A549 (cell line): ENCODE results near the gene ACP3. TPM values are rescaled to one million over a fixed set of nuclear protein-coding genes. Genes with fewer than 3 reads are reported as not detected.

Experiments
- ATAC-seq, 2 experiments: fragments of 200-7000 bp in 1 of 2; fragments of >200 bp in 1 of 2; cut with Nextera tagmentation in 1 of 2; cut with Tn5 transposase in 1 of 2; 3 replicates each; pipeline versions ENCODE4 v1.8.0 to v1.9.1; 2018 to 2020; ENCODE audit warnings: mild to moderate bottlenecking in 1 of 2, moderate library complexity in 1 of 2
- CTCF ChIA-PET: fragments of 300-600 bp; sonication (Branson Sonifier 250); formaldehyde crosslinking; extraction: SDS; loops from one replicate; lab custom pipeline; 2021; ENCODE audit warnings: antibody characterized with exemption, inconsistent platforms; lab: Yijun Ruan, JAX
- POLR2A ChIA-PET: fragments of 350-600 bp; formaldehyde crosslinking; extraction: SDS; loops from one replicate; lab custom pipeline; 2021; ENCODE audit warnings: antibody characterized with exemption, inconsistent platforms; lab: Yijun Ruan, JAX
- DNase-seq, 2 experiments: peaks; one replicate each; pipeline versions ENCODE4 v3.0.0 to v3.0.0-alpha.2; 2011 to 2016; ENCODE audit warnings: low read depth in 1 of 2, low spot score in 1 of 2
- FAIRE-seq: peaks from 2 replicates; lab custom pipeline; 2011; peaks lifted over from hg19 to GRCh38; lab: Jason Lieb, UNC
- H3K27ac ChIP-seq, 2 experiments: fragments of >200 bp; sonication (Bioruptor Twin); formaldehyde crosslinking; 3 replicates each; pipeline ENCODE4 v1.5.1; 2016 to 2017
- H3K4me1 ChIP-seq: fragments of >200 bp; sonication (Bioruptor Twin); formaldehyde crosslinking; 3 replicates; pipeline ENCODE4 v1.6.1; 2016
- H3K4me2 ChIP-seq: fragments of >200 bp; sonication (Bioruptor Twin); formaldehyde crosslinking; 3 replicates; pipeline ENCODE4 v1.6.1; 2016
- H3K4me3 ChIP-seq: fragments of >200 bp; sonication (Bioruptor Twin); formaldehyde crosslinking; 3 replicates; pipeline ENCODE4 v1.5.1; 2016
- H3K9me3 ChIP-seq: fragments of >200 bp; sonication (Bioruptor Twin); formaldehyde crosslinking; 3 replicates; pipeline ENCODE4 v1.6.1; 2016
- CBX8 ChIP-seq: fragments of 200-600 bp; sonication (generic); IDR thresholded peaks from 2 replicates; pipeline ENCODE4 v1.6.1; 2016
- CEBPB ChIP-seq, 2 experiments: fragments of >200 bp in 1 of 2; sonication (Bioruptor Twin) in 1 of 2; formaldehyde crosslinking in 1 of 2; IDR thresholded peaks; 2 replicates each; pipeline ENCODE4 v1.6.1; 2012 to 2016
- EHF ChIP-seq: fragments of 250-450 bp; sonication (Bioruptor Pico); IDR thresholded peaks from 2 replicates; pipeline ENCODE4 v1.5.0; 2020; ENCODE audit warnings: mild to moderate bottlenecking
- HDAC2 ChIP-seq: fragments of 200-600 bp; sonication (generic); IDR thresholded peaks from 2 replicates; pipeline ENCODE4 v1.6.1; 2016
- HOXB13 ChIP-seq: fragments of 250-450 bp; sonication (Bioruptor Pico); IDR thresholded peaks from 2 replicates; pipeline ENCODE4 v1.5.0; 2020; ENCODE audit warnings: low read depth, mild to moderate bottlenecking, moderate library complexity
- JUNB ChIP-seq: fragments of >200 bp; sonication (Bioruptor Twin); formaldehyde crosslinking; IDR thresholded peaks from 2 replicates; pipeline ENCODE4 v1.6.1; 2016
- MAZ ChIP-seq: fragments of 150-350 bp; IDR thresholded peaks from 2 replicates; pipeline ENCODE4 v1.6.1; 2014; ENCODE audit warnings: antibody characterized with exemption, low read depth, low read length, borderline replicate concordance
- NR3C1 ChIP-seq: fragments of >200 bp; sonication (Bioruptor Twin); formaldehyde crosslinking; IDR thresholded peaks from 3 replicates; pipeline ENCODE4 v1.6.1; 2017
- PHF8 ChIP-seq: fragments of 200-600 bp; sonication (generic); IDR thresholded peaks from 2 replicates; pipeline ENCODE4 v1.6.1; 2016; ENCODE audit warnings: low read depth, mild to moderate bottlenecking, antibody characterized with exemption, moderate library complexity, borderline replicate concordance
- RAD21 ChIP-seq, 2 experiments: fragments of >200 bp in 1 of 2; sonication (Bioruptor Twin) in 1 of 2; formaldehyde crosslinking in 1 of 2; IDR thresholded peaks in 1 of 2; conservative IDR thresholded peaks in 1 of 2; 2 replicates in 1 of 2; 3 replicates in 1 of 2; pipeline ENCODE4 v1.6.1; 2012 to 2018; ENCODE audit warnings: inconsistent platforms in 1 of 2
- RARB ChIP-seq: fragments of 250-450 bp; sonication (Bioruptor Pico); IDR thresholded peaks from 2 replicates; pipeline ENCODE4 v1.8.0; 2021; ENCODE audit warnings: mild to moderate bottlenecking, moderate library complexity
- RFX5 ChIP-seq: fragments of 450-650 bp; IDR thresholded peaks from 2 replicates; pipeline ENCODE4 v1.7.1; 2014; ENCODE audit warnings: antibody characterized with exemption, mild to moderate bottlenecking, moderate library complexity
- TFCP2L1 ChIP-seq: fragments of 250-450 bp; sonication (Bioruptor Pico); IDR thresholded peaks from 2 replicates; pipeline ENCODE4 v1.5.0; 2021; ENCODE audit warnings: mild to moderate bottlenecking
- TP53 ChIP-seq: fragments of 250-450 bp; sonication (Bioruptor Pico); IDR thresholded peaks from 2 replicates; pipeline ENCODE4 v1.5.0; 2021; ENCODE audit warnings: mild to moderate bottlenecking, moderate library complexity
- ZFP36 ChIP-seq: fragments of 450-650 bp; IDR thresholded peaks from 2 replicates; pipeline ENCODE4 v1.6.1; 2014; ENCODE audit warnings: borderline replicate concordance; ENCODE audit not compliant: partially characterized antibody
- ZNF302 ChIP-seq: fragments of 250-450 bp; sonication (Bioruptor Pico); IDR thresholded peaks from 2 replicates; pipeline ENCODE4 v1.9.0; 2021; ENCODE audit warnings: inconsistent platforms, mild to moderate bottlenecking, moderate library complexity
- ZSCAN20 ChIP-seq: fragments of 250-450 bp; sonication (Bioruptor Pico); IDR thresholded peaks from 2 replicates; pipeline ENCODE4 v1.8.0; 2022; ENCODE audit warnings: mild to moderate bottlenecking, moderate library complexity
- WGBS: methylation state at CpG from one replicate; pipeline ENCODE4 v1.1.6; 2017; ENCODE audit errors: missing lambda C conversion rate; 5-methylcytosine and 5-hydroxymethylcytosine counted together
- polyA plus RNA-seq, 4 experiments: library from polyadenylated mRNA; depleted of rRNA in 3 of 4; stranded (reverse); fragments of >200 nt; fragmentation: RNase III in 1 of 4; extraction: RNeasy Plus Mini Kit Qiagen cat#74134 plus additional on column Dnase treatment in 1 of 4; gene quantifications; 2 replicates in 3 of 4; 3 replicates in 1 of 4; pipeline ENCODE4 v1.2.3, GENCODE V29; 2011 to 2017
- TF ChIP-seq, protein P1 (sequence below): fragments of 200-600 bp; sonication (generic); IDR thresholded peaks from 2 replicates; pipeline ENCODE4 v1.6.1; 2016; ENCODE audit warnings: antibody characterized with exemption, mild to moderate bottlenecking, moderate library complexity
- TF ChIP-seq, protein P2 (sequence below): fragments of >200 bp; sonication (Bioruptor Twin); formaldehyde crosslinking; IDR thresholded peaks from 3 replicates; pipeline ENCODE4 v1.5.1; 2016
- TF ChIP-seq, protein P3 (sequence below): IDR thresholded peaks from 2 replicates; pipeline ENCODE4 v1.6.1; 2012

The ACP3 gene
- polyA plus RNA-seq, 2 of the 4 experiments (the other 2 are of a cell fraction): 0.09 to 0.19 TPM

DNA sequence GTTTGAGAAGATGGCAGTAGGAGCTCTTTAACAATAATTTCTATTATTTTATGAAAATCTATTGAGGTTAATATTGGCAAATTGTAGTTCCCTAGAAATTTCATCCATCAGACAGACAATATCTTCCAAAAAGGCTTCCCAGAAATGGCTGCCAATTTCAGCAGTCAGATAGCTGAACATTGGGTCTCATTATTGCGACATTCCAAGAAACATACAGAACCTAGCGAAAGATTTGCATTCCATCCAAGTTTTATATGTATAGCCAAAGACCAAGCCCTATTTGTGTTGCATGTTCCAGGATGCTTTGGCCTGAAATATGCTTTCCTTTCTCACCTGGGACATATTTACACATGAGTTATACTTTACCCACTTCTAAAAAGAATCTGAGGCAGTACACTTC, 24.5 kb downstream of the ACP3 start:
- CTCF ChIA-PET: interaction anchor here (1.3 to 4.0 kb wide), 9 partner anchors 10 to 91 kb away, joined by 3 to 39 read pairs (median 6); no protein-coding TSS in a partner anchor
- TF ChIP-seq HOXB13 (CRISPR knock-in tag) (no peak), CBX8 (no peak), NR3C1 (no peak), CEBPB (IDR thresholded peaks at IDR 0.05) (no peak), TP53 (CRISPR knock-in tag) (no peak), MAZ (no peak), RARB (no peak), HDAC2 (no peak), ZNF302 (no peak)
- TF ChIP-seq, protein P1, sequence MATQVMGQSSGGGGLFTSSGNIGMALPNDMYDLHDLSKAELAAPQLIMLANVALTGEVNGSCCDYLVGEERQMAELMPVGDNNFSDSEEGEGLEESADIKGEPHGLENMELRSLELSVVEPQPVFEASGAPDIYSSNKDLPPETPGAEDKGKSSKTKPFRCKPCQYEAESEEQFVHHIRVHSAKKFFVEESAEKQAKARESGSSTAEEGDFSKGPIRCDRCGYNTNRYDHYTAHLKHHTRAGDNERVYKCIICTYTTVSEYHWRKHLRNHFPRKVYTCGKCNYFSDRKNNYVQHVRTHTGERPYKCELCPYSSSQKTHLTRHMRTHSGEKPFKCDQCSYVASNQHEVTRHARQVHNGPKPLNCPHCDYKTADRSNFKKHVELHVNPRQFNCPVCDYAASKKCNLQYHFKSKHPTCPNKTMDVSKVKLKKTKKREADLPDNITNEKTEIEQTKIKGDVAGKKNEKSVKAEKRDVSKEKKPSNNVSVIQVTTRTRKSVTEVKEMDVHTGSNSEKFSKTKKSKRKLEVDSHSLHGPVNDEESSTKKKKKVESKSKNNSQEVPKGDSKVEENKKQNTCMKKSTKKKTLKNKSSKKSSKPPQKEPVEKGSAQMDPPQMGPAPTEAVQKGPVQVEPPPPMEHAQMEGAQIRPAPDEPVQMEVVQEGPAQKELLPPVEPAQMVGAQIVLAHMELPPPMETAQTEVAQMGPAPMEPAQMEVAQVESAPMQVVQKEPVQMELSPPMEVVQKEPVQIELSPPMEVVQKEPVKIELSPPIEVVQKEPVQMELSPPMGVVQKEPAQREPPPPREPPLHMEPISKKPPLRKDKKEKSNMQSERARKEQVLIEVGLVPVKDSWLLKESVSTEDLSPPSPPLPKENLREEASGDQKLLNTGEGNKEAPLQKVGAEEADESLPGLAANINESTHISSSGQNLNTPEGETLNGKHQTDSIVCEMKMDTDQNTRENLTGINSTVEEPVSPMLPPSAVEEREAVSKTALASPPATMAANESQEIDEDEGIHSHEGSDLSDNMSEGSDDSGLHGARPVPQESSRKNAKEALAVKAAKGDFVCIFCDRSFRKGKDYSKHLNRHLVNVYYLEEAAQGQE: no peak
- TF ChIP-seq, protein P2, sequence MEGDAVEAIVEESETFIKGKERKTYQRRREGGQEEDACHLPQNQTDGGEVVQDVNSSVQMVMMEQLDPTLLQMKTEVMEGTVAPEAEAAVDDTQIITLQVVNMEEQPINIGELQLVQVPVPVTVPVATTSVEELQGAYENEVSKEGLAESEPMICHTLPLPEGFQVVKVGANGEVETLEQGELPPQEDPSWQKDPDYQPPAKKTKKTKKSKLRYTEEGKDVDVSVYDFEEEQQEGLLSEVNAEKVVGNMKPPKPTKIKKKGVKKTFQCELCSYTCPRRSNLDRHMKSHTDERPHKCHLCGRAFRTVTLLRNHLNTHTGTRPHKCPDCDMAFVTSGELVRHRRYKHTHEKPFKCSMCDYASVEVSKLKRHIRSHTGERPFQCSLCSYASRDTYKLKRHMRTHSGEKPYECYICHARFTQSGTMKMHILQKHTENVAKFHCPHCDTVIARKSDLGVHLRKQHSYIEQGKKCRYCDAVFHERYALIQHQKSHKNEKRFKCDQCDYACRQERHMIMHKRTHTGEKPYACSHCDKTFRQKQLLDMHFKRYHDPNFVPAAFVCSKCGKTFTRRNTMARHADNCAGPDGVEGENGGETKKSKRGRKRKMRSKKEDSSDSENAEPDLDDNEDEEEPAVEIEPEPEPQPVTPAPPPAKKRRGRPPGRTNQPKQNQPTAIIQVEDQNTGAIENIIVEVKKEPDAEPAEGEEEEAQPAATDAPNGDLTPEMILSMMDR: no peak
- TF ChIP-seq, all 56 proteins: peak for 0
- FAIRE-seq (no peak), DNase-seq (no peak), ATAC-seq (no peak)
- WGBS: 85% methylated on average over 2 of the region's 2 CpGs
- no peak overlapping the region for H3K4me3 ChIP-seq
- H3K27ac ChIP-seq: no peak overlapping the region
- no peaks in the 10 kb centered on the region for H3K9me3 ChIP-seq
- no peaks in the 10 kb centered on the region; the same call in 2 of the 3 replicates for H3K4me1 ChIP-seq
- POLR2A ChIA-PET: no interaction called here
- H3K4me2 ChIP-seq: no peak overlapping the region

DNA sequence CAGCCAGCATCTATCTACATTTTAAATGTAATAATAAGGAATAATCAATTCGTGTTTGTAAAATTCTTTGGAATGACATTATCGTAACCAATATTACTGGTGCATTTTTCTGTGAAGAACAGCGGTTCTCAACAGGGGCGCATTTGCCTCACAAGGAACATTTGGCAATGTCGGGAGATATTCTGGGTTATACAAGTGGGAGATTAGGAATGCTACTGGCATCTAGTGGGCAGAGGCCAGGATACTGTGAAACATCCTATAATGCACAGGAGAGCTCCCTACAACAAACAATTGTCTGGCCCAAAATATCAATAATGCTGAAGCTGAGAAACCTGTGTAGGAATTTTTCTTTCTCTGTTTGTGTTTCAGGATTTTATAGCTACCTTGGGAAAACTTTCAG, 25.0 kb downstream of the ACP3 start:
- ATAC-seq (peak; percentile 70 to 76; a peak in 3 of 6 replicates), FAIRE-seq (no peak), DNase-seq (peak in 1 of 2 experiments; percentile 9)
- Histone ChIP-seq H3K4me2 (no peak overlapping the region), H3K9me3 (no peaks in the 10 kb centered on the region), H3K27ac (no peak overlapping the region), H3K4me1 (peaks cover 3% of the 10 kb centered on the region; the same call in 1 of the 3 replicates), H3K4me3 (no peak overlapping the region)
- ChIA-PET POLR2A (interaction anchor here (0.7 kb wide), 1 partner anchor 85 kb away, joined by 3 read pairs; no protein-coding TSS in a partner anchor), CTCF (interaction anchor here (0.6 to 4.0 kb wide), 19 partner anchors 9 to 304 kb away, joined by 3 to 39 read pairs (median 6); no protein-coding TSS in a partner anchor)
- 52% methylated on average over 5 of the region's 5 CpGs for WGBS
- TF ChIP-seq ZFP36: no peak
- TF ChIP-seq, protein P2: peak; percentile 21; the same call in 1 of the 3 replicates
- peak in 1 of 2 experiments; percentile 38; a peak in 2 of 5 replicates for TF ChIP-seq RAD21 (conservative IDR thresholded peaks at IDR 0.05 in 1 of 2, IDR thresholded peaks at IDR 0.05 in 1 of 2)

DNA sequence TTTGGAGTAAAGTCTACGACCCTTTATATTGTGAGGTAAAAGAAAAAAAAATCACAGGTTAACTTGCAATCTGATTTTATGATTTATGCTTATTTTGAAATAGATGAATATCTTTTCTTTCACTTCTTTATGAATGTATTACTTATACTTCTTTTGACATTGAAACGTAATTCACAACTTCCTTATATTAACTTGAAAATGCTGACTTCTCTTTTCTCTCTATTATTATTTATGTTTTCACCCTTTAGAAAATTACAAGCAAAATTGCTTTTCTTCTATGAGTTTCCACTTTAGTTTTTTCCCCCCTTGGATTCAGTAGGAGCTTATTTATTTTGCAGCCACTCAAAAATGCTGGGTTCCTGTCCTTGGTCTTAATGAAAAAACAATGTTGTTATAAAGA, 25.4 kb downstream of the ACP3 start:
- TF ChIP-seq ZSCAN20 (CRISPR knock-in tag) (no peak), JUNB (no peak), EHF (CRISPR knock-in tag) (no peak), PHF8 (no peak), NR3C1 (no peak), TFCP2L1 (CRISPR knock-in tag) (no peak), ZNF302 (no peak), RFX5 (no peak)
- TF ChIP-seq, protein P3, sequence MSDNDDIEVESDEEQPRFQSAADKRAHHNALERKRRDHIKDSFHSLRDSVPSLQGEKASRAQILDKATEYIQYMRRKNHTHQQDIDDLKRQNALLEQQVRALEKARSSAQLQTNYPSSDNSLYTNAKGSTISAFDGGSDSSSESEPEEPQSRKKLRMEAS: no peak
- TF ChIP-seq, protein P1: no peak
- TF ChIP-seq, all 56 proteins: peak for 0
- no peak for FAIRE-seq
- Histone ChIP-seq H3K4me1 (peaks cover 5% of the 10 kb centered on the region; the same call in 1 of the 3 replicates), H3K9me3 (no peaks in the 10 kb centered on the region), H3K4me2 (peak overlapping the region; percentile 55), H3K27ac (no peak overlapping the region), H3K4me3 (no peak overlapping the region)
- POLR2A ChIA-PET: interaction anchor here (0.7 kb wide), 1 partner anchor 85 kb away, joined by 3 read pairs; no protein-coding TSS in a partner anchor
- CTCF ChIA-PET: interaction anchor here (0.6 to 4.0 kb wide), 22 partner anchors 9 to 304 kb away, joined by 3 to 39 read pairs (median 6); no protein-coding TSS in a partner anchor
- WGBS: 93% methylated on average over 2 of the region's 2 CpGs
- DNase-seq: no peak
- no peak for ATAC-seq
